NCI-H1417 treated with DMSO at 0.1 percent for 48 hours (cell line): Measurements from ENCODE around the gene MFRP.

Experiments used
- DNase-seq: peaks from one replicate; lab custom pipeline; 2025; lab: John Stamatoyannopoulos, UW

MFRP gene

DNA sequence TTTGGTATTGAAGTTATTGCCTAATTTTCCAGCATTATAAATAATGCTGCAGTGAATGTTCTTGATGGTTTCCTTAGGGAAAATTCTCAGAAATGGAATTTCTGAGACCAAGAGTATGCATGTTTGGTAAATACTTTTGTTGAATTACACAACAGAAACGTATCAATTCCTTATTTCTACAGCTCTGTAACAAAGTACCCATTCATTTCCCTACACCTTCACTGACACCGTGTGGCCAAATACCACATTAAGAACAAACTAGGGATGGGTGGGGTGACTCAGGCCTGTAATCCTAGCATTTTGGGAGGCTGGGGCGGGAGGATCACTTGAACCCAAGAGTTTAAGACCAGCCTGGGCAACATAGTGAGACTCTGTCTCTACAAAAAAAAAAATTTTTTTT, 51.3 kb downstream of the MFRP start:
- DNase-seq, result no peak

GRCh38 chr11:119293461-119293860, 53.0 kb downstream of the MFRP start:
- DNase-seq, result no peak

DNA sequence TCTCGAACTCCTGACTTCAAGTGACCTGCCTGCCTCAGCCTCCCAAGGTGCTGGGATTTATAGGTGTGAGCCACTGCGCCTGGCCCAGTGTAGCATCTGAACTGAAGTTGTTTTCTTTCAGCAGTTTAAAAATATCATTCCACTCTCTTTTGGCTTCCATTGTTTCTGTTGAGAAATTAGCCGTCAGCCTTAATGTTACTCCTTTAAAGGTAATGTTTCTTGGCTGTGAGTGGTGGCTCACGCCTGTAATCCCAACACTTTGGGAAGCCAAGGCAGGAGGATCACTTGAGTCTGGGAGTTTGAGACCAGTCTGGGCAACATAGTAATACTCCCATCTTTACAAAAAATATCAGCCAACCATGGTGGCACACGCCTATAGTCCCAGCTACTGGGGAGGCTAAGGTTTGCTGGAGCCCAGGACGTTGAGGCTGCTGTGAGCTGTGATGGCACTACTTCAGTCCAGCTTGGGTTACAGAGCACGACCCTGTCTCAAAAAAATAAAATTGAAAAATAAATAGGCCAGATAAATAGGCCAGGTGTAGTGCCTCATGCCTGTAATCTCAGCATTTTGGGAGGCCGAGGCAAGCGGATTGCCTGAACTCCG, 55.5 kb downstream of the MFRP start:
- DNase-seq, result no peak
